NT2/D1 (cell line): Measurements from ENCODE around the gene RASGRP1.

Source experiments
- DNase-seq: peaks from one replicate; pipeline ENCODE4 v3.0.0-alpha.2; 2011; ENCODE audit warnings: low read depth, low spot score
- H3K27me3 ChIP-seq: 2 replicates; pipeline ENCODE4 v1.6.0; 2011; ENCODE audit warnings: mild to moderate bottlenecking; ENCODE audit not compliant: insufficient read length, insufficient read depth
- H3K36me3 ChIP-seq: 2 replicates; pipeline ENCODE4 v1.6.1; 2011; ENCODE audit warnings: mild to moderate bottlenecking, low read length, mixed read lengths; ENCODE audit not compliant: insufficient read depth, insufficient read length
- H3K4me1 ChIP-seq: 2 replicates; pipeline ENCODE4 v1.5.1; 2011; ENCODE audit not compliant: insufficient read depth, insufficient read length
- H3K4me3 ChIP-seq: 2 replicates; pipeline ENCODE4 v1.5.1; 2011; ENCODE audit warnings: low read depth; ENCODE audit not compliant: insufficient read length
- H3K9ac ChIP-seq: 2 replicates; pipeline ENCODE4 v1.6.0; 2011; ENCODE audit warnings: low read depth; ENCODE audit not compliant: insufficient read length
- H3K9me3 ChIP-seq: 2 replicates; pipeline ENCODE4 v1.5.1; 2011; ENCODE audit warnings: mild to moderate bottlenecking, low read length; ENCODE audit not compliant: insufficient read depth
- SUZ12 ChIP-seq: IDR thresholded peaks from 2 replicates; pipeline ENCODE4 v1.6.1; 2011; ENCODE audit not compliant: insufficient read length, insufficient read depth; ENCODE audit errors: extremely low read depth
- YY1 ChIP-seq: IDR thresholded peaks from 2 replicates; pipeline ENCODE4 v1.6.1; 2011; ENCODE audit not compliant: insufficient read length, insufficient read depth
- ZNF274 ChIP-seq: IDR thresholded peaks from 2 replicates; pipeline ENCODE4 v1.6.1; 2011; ENCODE audit warnings: mild to moderate bottlenecking, low read depth, low read length

RASGRP1 gene

DNA sequence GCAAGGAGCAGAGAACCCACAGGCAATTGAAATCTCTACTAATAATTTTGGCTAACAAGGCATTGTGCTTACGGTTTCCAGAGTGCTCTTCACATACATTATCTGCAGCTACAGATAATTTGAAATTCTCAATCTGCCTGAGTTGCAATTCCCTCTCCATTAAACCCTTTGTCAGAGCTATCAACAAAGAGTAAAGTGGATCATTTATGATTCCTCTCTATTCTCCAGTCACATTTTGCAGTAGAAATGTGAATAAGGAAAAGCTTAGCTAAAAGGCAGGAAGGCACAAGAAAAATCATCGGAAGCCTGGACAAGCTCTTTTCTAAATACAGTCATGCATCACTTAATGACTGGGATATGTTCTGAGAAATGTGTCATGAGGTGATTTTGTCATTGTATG, 61.1 kb downstream of the RASGRP1 start:
- TF ChIP-seq YY1 (no peak), ZNF274 (no peak), SUZ12 (no peak)
- no peaks in the 10 kb centered on the region for H3K9me3 ChIP-seq
- H3K36me3 ChIP-seq, result no peaks in the 10 kb centered on the region
- no peaks in the 10 kb centered on the region for H3K27me3 ChIP-seq
- DNase-seq, result no peak
- H3K4me3 ChIP-seq, result no peak overlapping the region
- no peaks in the 10 kb centered on the region for H3K4me1 ChIP-seq
- H3K9ac ChIP-seq, result no peak overlapping the region

GRCh38 chr15:38499651-38500050, 65.0 kb downstream of the RASGRP1 start:
- TF ChIP-seq SUZ12 (no peak), ZNF274 (no peak), YY1 (no peak)
- no peaks in the 10 kb centered on the region for H3K9me3 ChIP-seq
- no peak for DNase-seq
- H3K27me3 ChIP-seq, result no peaks in the 10 kb centered on the region
- no peaks in the 10 kb centered on the region for H3K4me1 ChIP-seq
- no peak overlapping the region for H3K4me3 ChIP-seq
- H3K36me3 ChIP-seq, result no peaks in the 10 kb centered on the region
- no peak overlapping the region for H3K9ac ChIP-seq

- TF ChIP-seq SUZ12 (no peak), YY1 (no peak), ZNF274 (no peak)
- DNase-seq, result no peak
- Histone ChIP-seq H3K4me3 (no peak overlapping the region), H3K27me3 (no peaks in the 10 kb centered on the region), H3K9ac (no peak overlapping the region), H3K9me3 (no peaks in the 10 kb centered on the region), H3K36me3 (no peaks in the 10 kb centered on the region), H3K4me1 (no peaks in the 10 kb centered on the region)
Observed at GRCh38 chr15:38496151-38496550, 68.5 kb downstream of the RASGRP1 start.

GRCh38 chr15:38490242-38490922, 74.2 kb downstream of the RASGRP1 start:
- no peak for DNase-seq
- Histone ChIP-seq H3K36me3 (peaks cover 6% of the 10 kb centered on the region), H3K9ac (no peak overlapping the region), H3K9me3 (no peaks in the 10 kb centered on the region), H3K4me3 (no peak overlapping the region), H3K27me3 (no peaks in the 10 kb centered on the region), H3K4me1 (no peaks in the 10 kb centered on the region)
- TF ChIP-seq SUZ12 (no peak), YY1 (no peak), ZNF274 (no peak)

- no peak for TF ChIP-seq YY1
- TF ChIP-seq ZNF274, result no peak
- TF ChIP-seq SUZ12, result no peak
- Histone ChIP-seq H3K9ac (no peak overlapping the region), H3K4me1 (no peaks in the 10 kb centered on the region), H3K36me3 (peaks cover 9% of the 10 kb centered on the region), H3K4me3 (no peak overlapping the region), H3K9me3 (no peaks in the 10 kb centered on the region), H3K27me3 (no peaks in the 10 kb centered on the region)
- no peak for DNase-seq
Observed at GRCh38 chr15:38487378-38487777, 77.2 kb downstream of the RASGRP1 start.

GRCh38 chr15:38486936-38487335, 77.7 kb downstream of the RASGRP1 start:
- Histone ChIP-seq H3K9ac (no peak overlapping the region), H3K36me3 (peaks cover 11% of the 10 kb centered on the region), H3K27me3 (no peaks in the 10 kb centered on the region), H3K9me3 (no peaks in the 10 kb centered on the region), H3K4me3 (no peak overlapping the region), H3K4me1 (no peaks in the 10 kb centered on the region)
- no peak for TF ChIP-seq YY1
- TF ChIP-seq ZNF274, result no peak
- no peak for TF ChIP-seq SUZ12
- no peak for DNase-seq

DNA sequence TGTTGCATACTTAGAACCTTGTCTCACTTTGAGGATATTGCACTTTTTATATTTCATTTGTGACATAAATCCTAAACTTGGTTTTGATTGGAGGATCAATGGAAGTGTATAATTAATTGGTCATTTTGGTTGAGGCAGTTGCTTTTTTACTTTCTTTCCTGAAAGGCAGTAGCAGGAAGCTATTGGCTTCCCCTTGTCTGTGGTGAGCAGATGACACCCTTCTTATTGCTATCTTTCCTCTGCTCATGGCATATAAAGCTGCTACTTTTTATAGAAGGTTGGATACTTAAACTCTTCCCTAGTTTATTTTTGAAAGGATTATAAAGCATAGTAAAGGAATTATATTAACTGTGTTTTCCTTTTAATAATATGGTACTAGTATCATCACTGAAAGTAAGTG, 82.0 kb downstream of the RASGRP1 start:
- no peak overlapping the region for H3K4me3 ChIP-seq
- H3K9me3 ChIP-seq, result no peaks in the 10 kb centered on the region
- no peak for DNase-seq
- no peak overlapping the region for H3K9ac ChIP-seq
- H3K4me1 ChIP-seq, result no peaks in the 10 kb centered on the region
- peaks cover 24% of the 10 kb centered on the region for H3K36me3 ChIP-seq
- TF ChIP-seq SUZ12 (no peak), ZNF274 (no peak), YY1 (no peak)
- no peaks in the 10 kb centered on the region for H3K27me3 ChIP-seq
